NCI-H1092 (cell line): Measurements from ENCODE around the gene AGTR1.
"Not testable (repeated sequence)": the region's sequence is repeated elsewhere in the genome, so short reads cannot be mapped to it uniquely, and the experiment has no call there.

Experiments used
- DNase-seq: peaks from one replicate; lab custom pipeline; 2025; lab: John Stamatoyannopoulos, UW

Gene AGTR1

GRCh38 chr3:148718982-148719862 lies 21.5 kb downstream of the AGTR1 start:
- DNase-seq = no peak

GRCh38 chr3:148720873-148721272 lies 23.2 kb downstream of the AGTR1 start:
- no peak for DNase-seq

GRCh38 chr3:148723631-148724030 lies 25.9 kb downstream of the AGTR1 start:
- no peak for DNase-seq

- DNase-seq = peak; percentile 10
These were observed 29.5 kb downstream of the AGTR1 start for GRCh38 chr3:148727231-148727630.

- DNase-seq = no peak
These were observed 31.1 kb downstream of the AGTR1 start for GRCh38 chr3:148728753-148729152.

- no peak for DNase-seq
These were observed 31.9 kb downstream of the AGTR1 start for GRCh38 chr3:148729476-148730055.

GRCh38 chr3:148730676-148731075 lies 33.0 kb downstream of the AGTR1 start:
- DNase-seq = no peak

- DNase-seq = no peak
These were observed 37.9 kb downstream of the AGTR1 start for GRCh38 chr3:148735597-148735996.

- no peak for DNase-seq
These were observed 38.4 kb downstream of the AGTR1 start for GRCh38 chr3:148736086-148736485.

- no peak for DNase-seq
These were observed 39.4 kb downstream of the AGTR1 start for GRCh38 chr3:148737104-148737530.

- DNase-seq = no peak
These were observed 42.0 kb downstream of the AGTR1 start for GRCh38 chr3:148739720-148740119.

GRCh38 chr3:148740291-148740690 lies 42.6 kb downstream of the AGTR1 start:
- no peak for DNase-seq

- no peak for DNase-seq
These were observed 43.5 kb downstream of the AGTR1 start for GRCh38 chr3:148741219-148741618.

- no peak for DNase-seq
These were observed 44.4 kb downstream of the AGTR1 start for GRCh38 chr3:148742118-148742517.

GRCh38 chr3:148746053-148746452 lies 48.4 kb downstream of the AGTR1 start:
- no peak for DNase-seq

GRCh38 chr3:148748283-148748682 lies 50.6 kb downstream of the AGTR1 start:
- no peak for DNase-seq

- DNase-seq = no peak
These were observed 52.6 kb downstream of the AGTR1 start for GRCh38 chr3:148750296-148750695.

GRCh38 chr3:148751461-148751860 lies 53.8 kb downstream of the AGTR1 start:
- DNase-seq = no peak

GRCh38 chr3:148753385-148753784 lies 55.7 kb downstream of the AGTR1 start:
- DNase-seq = not testable (repeated sequence)

GRCh38 chr3:148755570-148755969 lies 57.9 kb downstream of the AGTR1 start:
- DNase-seq = no peak

GRCh38 chr3:148756311-148756710 lies 58.6 kb downstream of the AGTR1 start:
- DNase-seq = no peak

GRCh38 chr3:148757238-148758215 lies 59.8 kb downstream of the AGTR1 start:
- DNase-seq = no peak
